Measurements from ENCODE around the gene CCDC24.

The CCDC24 gene

DNA sequence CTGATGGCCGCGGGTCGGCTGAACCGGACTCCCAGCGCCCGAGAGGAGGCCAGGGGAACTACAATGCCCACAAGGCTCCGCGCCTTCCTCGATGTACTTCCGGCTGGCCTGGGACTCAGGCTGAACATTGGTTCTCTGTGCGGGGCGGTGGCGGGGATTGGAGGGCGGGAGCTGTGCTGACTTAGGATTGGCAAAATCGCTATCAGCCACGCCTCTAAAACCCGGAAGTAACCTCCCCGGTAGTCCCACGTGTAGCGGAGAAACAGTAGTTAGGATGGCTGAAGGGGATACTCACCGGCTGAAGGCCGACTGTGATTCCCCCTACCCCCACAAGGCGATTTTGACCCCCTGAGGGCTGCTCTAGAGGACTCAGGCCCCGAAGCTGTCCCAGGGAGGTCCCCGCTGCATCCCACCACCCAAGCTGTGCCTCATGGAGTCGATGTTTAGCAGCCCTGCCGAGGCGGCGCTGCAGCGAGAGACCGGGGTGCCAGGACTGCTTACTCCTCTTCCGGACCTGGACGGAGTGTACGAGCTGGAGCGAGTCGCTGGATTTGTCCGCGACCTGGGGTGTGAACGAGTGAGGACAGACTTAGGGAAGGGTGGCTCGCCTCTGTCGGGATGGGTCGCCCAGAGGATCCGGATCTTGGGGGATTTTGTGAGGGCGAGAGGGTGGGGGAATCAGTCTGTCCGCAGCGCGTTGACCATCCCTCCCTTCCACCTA lies 21.5 kb upstream of the CCDC24 start, which contains the start of gene DPH2:
DPH2 (plus strand) TSS at position 265 of the 721 bp plus-strand sequence; CDS start at position 431, 166 bp downstream.
- Histone ChIP-seq H4K20me1 (ENCODE audit: insufficient read depth, low read length, poor library complexity, severe bottlenecking) (no peaks in the 10 kb centered on the region), H3K9me3 (ENCODE audit: insufficient read depth, low read depth, low read length) (no peaks in the 10 kb centered on the region), H3K9ac (ENCODE audit: low read depth, low read length, poor library complexity, severe bottlenecking) (peak within 1 kb of the TSS; percentile 74), H3K4me1 (ENCODE audit: insufficient read depth, low read length, poor library complexity, severe bottlenecking) (peaks cover 16% of the 10 kb centered on the region), H3F3A (ENCODE audit: low read depth) (no peaks in the 10 kb centered on the region; the same call in 1 of the 2 replicates), H3K36me3 (ENCODE audit: insufficient read depth, low read length) (no peaks in the 10 kb centered on the region), H2AFZ (ENCODE audit: low read length) (peak within 1 kb of the TSS; percentile 83), H3K79me2 (ENCODE audit: insufficient read depth, low read length) (peaks cover 13% of the 10 kb centered on the region), H3K4me3 (ENCODE audit: low read length, poor library complexity, severe bottlenecking) (peak within 1 kb of the TSS; percentile 97), H3K4me2 (ENCODE audit: low read depth, low read length, poor library complexity, severe bottlenecking) (peak within 1 kb of the TSS; percentile 97), H3K27me3 (ENCODE audit: insufficient read depth, low read length, poor library complexity, severe bottlenecking) (no peaks in the 10 kb centered on the region), H3K9me2 (replicated peaks; ENCODE audit: low read depth, low read length) (no peaks in the 10 kb centered on the region)
- TF ChIP-seq EZH2phosphoT487 (IDR thresholded peaks at IDR 0.05; ENCODE audit: borderline replicate concordance) = no peak
- TF ChIP-seq, protein P1, sequence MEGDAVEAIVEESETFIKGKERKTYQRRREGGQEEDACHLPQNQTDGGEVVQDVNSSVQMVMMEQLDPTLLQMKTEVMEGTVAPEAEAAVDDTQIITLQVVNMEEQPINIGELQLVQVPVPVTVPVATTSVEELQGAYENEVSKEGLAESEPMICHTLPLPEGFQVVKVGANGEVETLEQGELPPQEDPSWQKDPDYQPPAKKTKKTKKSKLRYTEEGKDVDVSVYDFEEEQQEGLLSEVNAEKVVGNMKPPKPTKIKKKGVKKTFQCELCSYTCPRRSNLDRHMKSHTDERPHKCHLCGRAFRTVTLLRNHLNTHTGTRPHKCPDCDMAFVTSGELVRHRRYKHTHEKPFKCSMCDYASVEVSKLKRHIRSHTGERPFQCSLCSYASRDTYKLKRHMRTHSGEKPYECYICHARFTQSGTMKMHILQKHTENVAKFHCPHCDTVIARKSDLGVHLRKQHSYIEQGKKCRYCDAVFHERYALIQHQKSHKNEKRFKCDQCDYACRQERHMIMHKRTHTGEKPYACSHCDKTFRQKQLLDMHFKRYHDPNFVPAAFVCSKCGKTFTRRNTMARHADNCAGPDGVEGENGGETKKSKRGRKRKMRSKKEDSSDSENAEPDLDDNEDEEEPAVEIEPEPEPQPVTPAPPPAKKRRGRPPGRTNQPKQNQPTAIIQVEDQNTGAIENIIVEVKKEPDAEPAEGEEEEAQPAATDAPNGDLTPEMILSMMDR (conservative IDR thresholded peaks at IDR 0.05; ENCODE audit: low read length) = no peak

- TF ChIP-seq, protein P1 (conservative IDR thresholded peaks at IDR 0.05; ENCODE audit: low read length) = no peak
- TF ChIP-seq EZH2phosphoT487 (IDR thresholded peaks at IDR 0.05; ENCODE audit: borderline replicate concordance) = no peak
- H3F3A ChIP-seq (ENCODE audit: low read depth) = no peaks in the 10 kb centered on the region; the same call in 1 of the 2 replicates
- H3K4me2 ChIP-seq (ENCODE audit: low read depth, low read length, poor library complexity, severe bottlenecking) = peak overlapping the region; percentile 97
- peak overlapping the region; percentile 74 for H3K9ac ChIP-seq (ENCODE audit: low read depth, low read length, poor library complexity, severe bottlenecking)
- no peaks in the 10 kb centered on the region for H3K27me3 ChIP-seq (ENCODE audit: insufficient read depth, low read length, poor library complexity, severe bottlenecking)
- H4K20me1 ChIP-seq (ENCODE audit: insufficient read depth, low read length, poor library complexity, severe bottlenecking) = peaks cover 5% of the 10 kb centered on the region
- H3K79me2 ChIP-seq (ENCODE audit: insufficient read depth, low read length) = peaks cover 19% of the 10 kb centered on the region
- H3K4me1 ChIP-seq (ENCODE audit: insufficient read depth, low read length, poor library complexity, severe bottlenecking) = peaks cover 16% of the 10 kb centered on the region
- H3K4me3 ChIP-seq (ENCODE audit: low read length, poor library complexity, severe bottlenecking) = peak overlapping the region; percentile 97
- H3K9me2 ChIP-seq (replicated peaks; ENCODE audit: low read depth, low read length) = no peaks in the 10 kb centered on the region
- no peak overlapping the region for H2AFZ ChIP-seq (ENCODE audit: low read length)
- H3K9me3 ChIP-seq (ENCODE audit: insufficient read depth, low read depth, low read length) = no peaks in the 10 kb centered on the region
- H3K36me3 ChIP-seq (ENCODE audit: insufficient read depth, low read length) = no peaks in the 10 kb centered on the region
Measured at GRCh38 chr1:43970502-43970901, 20.9 kb upstream of the CCDC24 start.

GRCh38 chr1:43970911-43971310 lies 20.5 kb upstream of the CCDC24 start:
- H3K4me3 ChIP-seq (ENCODE audit: low read length, poor library complexity, severe bottlenecking) = peak overlapping the region; percentile 97

More at GRCh38 chr1:43970911-43971310, 20.5 kb upstream of the CCDC24 start:
- Histone ChIP-seq H3K4me1 (ENCODE audit: insufficient read depth, low read length, poor library complexity, severe bottlenecking) (peaks cover 20% of the 10 kb centered on the region), H3K9me3 (ENCODE audit: insufficient read depth, low read depth, low read length) (no peaks in the 10 kb centered on the region), H3K9ac (ENCODE audit: low read depth, low read length, poor library complexity, severe bottlenecking) (peak overlapping the region; percentile 74), H2AFZ (ENCODE audit: low read length) (no peak overlapping the region), H3K36me3 (ENCODE audit: insufficient read depth, low read length) (no peaks in the 10 kb centered on the region), H3K9me2 (replicated peaks; ENCODE audit: low read depth, low read length) (no peaks in the 10 kb centered on the region), H3F3A (ENCODE audit: low read depth) (no peaks in the 10 kb centered on the region; the same call in 1 of the 2 replicates), H3K4me2 (ENCODE audit: low read depth, low read length, poor library complexity, severe bottlenecking) (peak overlapping the region; percentile 97), H4K20me1 (ENCODE audit: insufficient read depth, low read length, poor library complexity, severe bottlenecking) (peaks cover 9% of the 10 kb centered on the region), H3K27me3 (ENCODE audit: insufficient read depth, low read length, poor library complexity, severe bottlenecking) (no peaks in the 10 kb centered on the region), H3K79me2 (ENCODE audit: insufficient read depth, low read length) (peaks cover 23% of the 10 kb centered on the region)
- TF ChIP-seq EZH2phosphoT487 (IDR thresholded peaks at IDR 0.05; ENCODE audit: borderline replicate concordance) = no peak
- TF ChIP-seq, protein P1 (conservative IDR thresholded peaks at IDR 0.05; ENCODE audit: low read length) = no peak

Data from Loucy (cell line).